ENCODE measurements around the gene PPP1R13B.
A peak's percentile ranks its signal among the peaks of the same experiment; 100 is the strongest.

PPP1R13B gene

DNA sequence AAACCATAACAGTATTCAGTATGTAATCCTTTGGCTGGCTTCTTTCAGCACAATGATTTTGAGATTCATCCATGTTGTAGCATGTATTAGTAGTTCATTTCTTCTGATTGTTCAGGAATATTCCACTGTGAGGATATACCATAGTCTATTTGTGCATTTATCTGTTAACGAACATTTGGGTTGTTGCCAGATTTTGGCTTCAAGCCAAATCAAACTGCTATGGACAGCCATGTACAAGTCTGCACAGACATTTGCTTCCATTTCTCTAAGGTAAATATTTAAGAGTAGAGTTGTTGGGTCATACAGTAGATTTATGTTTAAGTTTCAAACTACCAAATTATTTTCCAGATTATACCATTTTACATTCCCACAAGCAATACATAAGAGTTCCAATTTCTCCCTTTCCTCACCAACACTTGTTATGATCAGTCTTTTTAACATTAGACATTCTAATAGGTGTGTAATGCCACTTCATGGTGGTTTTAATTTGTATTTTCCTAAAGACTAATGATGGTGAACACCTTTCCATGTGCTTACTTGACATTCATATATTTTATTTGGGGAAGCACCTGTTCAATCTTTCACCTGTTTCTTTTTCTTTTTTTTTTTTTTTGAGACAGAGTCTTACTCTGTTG lies 75.2 kb downstream of the PPP1R13B start:
- no peak for DNase-seq

DNA sequence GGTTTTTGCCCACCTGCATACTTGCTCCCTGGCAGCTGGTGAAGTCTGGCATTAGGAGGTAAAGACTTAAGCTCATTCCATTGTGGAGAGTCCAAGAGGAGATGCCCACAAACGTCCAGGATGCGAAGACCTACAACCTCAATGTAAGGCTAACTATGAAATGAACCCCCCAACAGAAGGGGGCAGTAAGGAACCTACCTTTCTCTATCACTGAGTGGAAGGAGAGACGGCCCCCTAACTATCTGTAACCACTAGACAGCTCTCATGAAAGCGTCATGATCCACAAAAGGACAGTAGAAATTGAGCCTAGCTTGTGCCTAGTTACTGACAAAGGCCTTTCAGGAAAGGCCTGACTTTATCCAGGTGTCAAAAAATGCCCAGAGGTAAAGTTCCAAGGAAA lies 76.5 kb downstream of the PPP1R13B start:
- no peak for DNase-seq

DNA sequence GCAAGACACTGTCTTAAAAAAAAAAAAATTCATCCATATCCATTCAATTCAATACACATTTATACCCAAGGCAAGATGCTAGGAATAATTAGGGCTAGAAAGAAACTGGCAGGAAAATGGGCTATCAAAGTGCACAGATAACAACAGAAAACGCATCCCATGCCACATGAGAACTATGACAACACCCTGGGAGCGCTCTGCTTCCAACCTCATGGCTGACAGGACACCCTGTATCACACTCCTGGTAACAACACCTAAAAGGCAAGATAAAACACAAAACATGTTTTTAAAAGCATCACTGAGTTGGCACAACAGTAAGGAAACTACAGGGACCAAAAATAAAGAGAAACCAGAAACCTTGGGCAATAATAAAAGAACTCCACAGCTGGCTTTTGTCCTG lies 76.9 kb downstream of the PPP1R13B start:
- no peak for DNase-seq

DNA sequence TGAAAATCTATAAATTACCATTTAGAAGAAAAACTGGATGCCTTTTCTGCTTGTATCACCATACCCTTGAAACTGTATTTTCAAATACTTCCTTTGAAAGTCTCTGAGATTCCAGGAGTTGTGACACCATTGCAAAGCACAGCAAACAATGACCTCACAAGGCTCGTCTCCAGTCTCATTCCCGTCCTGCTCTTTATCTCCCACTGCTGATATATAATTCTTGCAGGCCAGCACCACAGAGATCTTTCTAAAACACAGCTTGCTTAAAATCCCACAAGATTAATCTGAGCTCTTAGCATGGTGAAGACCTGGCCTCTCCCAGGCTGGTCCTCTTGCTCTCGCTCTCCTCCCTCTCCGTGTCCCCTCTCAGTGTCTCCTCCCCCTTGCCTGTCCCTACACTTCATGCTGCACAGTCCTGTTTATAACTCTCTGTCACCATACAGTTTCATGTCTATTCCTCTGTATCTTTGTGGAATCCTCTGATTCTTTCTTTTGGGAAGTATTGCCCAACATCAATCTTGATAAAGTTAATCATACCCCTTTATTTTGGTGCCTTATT lies 80.0 kb downstream of the PPP1R13B start:
- no peak for DNase-seq

DNA sequence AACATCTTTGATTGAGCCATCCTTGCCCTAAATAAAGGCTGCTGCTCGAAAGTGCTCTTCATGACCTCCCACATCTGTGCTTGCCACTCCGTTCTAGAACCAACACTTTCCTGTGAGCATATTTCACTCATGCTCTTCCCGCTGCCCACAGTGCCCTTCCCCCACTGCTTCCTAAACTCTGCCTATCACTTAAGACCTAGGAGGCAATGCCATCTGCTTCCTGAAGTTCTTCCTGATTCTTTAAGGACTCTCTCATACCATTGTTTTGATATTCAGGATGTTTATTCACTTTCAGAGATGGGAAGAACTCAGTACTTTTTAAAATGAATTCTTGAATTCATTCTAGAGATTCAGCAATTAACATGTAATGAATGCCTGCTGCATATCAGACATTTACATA lies 81.8 kb downstream of the PPP1R13B start:
- no peak for DNase-seq

DNA sequence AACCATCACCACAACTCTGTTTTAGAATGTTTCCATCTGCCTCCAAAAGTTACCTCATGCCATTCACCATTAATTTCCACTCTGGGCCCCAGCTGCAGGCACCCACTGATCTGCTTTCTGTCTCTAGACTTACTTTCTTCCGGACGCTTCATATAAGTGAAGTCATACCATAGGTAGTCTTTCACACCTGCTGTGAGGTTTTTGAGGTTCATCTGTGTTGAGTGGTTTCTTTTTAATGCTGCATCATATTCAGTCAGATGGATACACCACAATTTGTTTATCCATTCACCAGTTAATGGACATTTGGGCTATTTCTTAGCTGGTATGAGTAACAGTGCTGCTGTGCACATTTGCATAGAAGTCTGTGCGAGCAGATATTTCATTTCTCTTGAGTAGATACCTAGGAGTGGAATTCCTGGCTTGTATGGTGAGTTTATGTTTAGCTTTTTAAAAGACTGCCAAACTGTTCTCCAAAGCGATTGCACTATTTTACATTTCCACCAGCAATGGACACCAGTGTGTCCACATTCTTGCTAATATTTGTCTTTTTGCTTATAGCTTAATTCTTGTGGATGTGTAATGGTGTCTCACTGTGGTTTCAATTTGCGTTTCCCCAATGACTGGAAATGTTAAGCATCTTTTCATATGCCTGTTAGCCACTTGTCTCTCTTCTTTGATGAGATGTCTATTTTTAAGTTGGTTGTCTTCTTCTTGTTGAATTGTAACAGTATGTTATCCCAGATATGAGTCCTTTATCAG lies 83.5 kb downstream of the PPP1R13B start:
- no peak for DNase-seq

DNA sequence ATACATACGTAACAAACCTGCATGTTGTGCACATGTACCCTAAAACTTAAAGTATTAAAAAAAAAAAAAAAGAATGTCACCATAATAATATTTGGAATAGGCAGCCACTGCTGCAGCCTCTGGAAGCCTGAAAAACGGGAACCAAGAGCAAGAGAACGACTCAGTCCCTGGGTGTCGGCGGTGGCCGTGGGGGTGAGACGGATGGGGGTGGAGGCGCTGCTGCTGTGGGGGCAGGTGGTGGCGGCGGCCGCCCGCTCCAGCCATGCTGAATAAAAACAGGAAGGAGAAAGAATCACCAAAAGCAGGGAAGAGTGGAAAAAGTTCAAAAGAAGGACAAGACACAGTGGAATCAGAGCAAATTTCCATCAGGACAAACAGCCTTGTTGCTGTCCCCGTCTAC lies 84.8 kb downstream of the PPP1R13B start:
- peak; percentile 14 to 31 (median 29) for DNase-seq

DNA sequence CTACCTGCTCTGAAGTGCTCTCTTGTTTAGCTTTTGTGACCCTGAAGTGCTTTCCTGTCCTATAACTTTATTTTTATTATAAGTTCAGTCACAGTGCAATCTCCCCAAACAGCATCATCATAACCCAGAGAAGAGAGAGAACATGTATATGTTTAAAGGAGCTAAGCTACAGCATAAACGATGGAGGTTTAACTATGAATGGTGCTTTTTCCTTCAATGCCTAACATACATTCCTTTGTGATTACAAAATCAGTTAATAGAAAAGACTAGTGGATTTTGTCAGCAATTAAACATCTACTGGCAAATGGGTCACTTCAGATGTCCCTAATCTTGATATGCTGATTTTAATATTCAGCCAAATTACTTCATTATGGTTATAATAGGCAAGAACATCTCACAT lies 85.3 kb downstream of the PPP1R13B start:
- no peak for DNase-seq

DNA sequence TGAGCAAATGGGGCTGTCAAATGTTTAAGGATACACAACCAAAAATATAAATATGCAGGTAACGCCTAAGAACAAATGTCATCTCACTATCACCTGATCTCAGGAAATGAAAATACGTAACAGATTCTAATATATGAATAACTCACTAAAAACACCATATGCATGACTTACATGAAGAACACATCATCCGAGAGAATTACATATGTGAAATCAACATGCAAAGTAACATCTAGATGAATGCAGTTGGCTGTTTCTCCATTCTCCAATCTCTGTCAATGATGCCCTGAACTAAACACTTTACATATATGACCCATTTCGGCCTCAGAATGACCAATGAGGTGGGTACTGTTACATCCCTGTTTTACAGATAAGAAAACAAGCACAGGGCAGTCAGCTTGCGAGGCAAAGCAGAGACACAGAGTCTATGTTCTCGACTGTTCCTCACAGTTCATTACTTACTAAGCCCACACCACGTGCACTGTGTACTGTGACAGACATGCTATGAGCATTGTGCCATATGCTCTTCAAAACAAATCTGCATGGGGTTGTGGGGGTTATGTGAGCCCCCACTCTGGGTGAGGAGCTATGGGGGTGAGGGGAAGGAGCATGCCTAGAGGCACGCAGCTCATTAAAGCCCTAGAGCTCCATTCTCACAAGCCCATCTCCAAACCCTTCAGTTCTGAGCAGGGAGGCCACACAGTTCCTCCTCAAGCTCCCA lies 89.2 kb downstream of the PPP1R13B start:
- no peak for DNase-seq

DNA sequence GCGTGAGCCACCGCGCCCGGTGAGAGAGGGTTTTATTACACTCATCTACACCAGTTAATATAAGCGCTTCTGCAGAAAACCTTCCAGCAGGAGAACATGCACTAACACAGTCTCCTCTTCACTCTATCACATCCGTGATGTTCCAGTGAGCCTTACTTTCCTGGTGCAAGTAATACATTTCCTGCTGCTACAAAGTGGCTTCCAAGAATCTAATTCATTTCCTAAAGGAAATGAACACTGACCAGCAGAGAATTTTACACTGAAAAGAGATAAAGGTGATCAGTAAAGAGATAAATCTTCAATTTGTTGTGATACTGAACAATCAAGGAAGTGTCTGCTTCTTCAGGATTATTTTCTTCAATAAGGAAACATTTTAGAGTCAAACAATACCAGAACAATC lies 92.3 kb downstream of the PPP1R13B start:
- DNase-seq = no peak

DNA sequence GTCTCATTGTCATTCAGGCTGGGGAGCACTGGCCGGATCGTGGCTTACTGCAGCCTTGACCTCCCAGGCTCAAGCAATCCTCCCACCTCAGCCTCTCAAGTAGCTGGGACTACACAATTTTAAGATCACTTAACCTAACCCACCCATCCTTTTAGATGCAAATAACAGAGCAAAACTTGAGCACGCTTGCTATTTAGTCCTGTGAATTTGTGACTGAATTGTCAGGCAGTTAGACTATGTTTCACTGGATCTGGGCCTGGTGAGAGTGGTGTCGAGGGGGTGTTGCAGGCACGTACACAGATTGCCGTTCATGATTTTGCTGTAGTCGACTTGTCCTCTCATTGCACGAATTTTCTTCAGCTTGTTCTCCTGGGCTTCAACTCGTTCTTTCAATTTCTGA lies 93.6 kb downstream of the PPP1R13B start:
- DNase-seq = no peak

DNA sequence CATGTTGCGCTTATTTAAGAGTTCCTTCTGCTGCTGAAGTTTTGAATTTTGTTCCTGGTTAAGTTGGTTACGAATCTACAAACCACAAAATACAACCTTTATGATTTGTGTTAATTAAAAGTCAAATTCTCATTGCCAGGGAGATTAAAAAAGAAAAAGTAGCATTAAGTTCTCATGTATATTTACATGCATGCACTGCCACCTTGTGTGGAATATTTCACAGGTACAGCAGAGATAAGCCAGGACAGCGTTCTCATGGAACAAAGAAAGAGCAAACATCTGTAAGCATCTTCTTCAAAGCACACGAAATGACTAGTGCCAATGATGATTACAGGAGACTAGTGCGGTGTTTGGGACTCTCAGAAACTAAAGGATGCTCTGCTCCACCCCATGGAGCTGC lies 97.5 kb downstream of the PPP1R13B start:
- DNase-seq = peak in 1 of 3 donors; percentile 9

DNA sequence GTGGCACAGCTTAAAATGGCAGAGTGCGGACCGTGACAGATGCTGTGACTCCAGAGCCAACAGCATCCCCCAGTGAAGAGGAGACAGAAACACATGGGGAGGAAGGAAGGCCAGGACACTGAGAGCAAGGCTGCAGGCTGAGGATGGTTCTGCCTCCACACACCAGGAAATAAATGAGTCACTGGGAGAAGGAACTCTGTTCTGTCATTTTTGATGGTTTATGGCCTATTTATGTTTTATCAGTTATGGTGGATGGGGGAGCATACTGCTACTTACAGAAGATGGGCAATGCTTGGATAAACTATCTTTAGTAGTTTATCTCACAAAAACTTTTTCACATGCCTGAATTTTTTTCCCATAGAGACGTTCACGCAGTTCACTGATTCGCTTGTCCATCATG lies 97.9 kb downstream of the PPP1R13B start:
- DNase-seq = peak in 1 of 3 donors; percentile 16

DNA sequence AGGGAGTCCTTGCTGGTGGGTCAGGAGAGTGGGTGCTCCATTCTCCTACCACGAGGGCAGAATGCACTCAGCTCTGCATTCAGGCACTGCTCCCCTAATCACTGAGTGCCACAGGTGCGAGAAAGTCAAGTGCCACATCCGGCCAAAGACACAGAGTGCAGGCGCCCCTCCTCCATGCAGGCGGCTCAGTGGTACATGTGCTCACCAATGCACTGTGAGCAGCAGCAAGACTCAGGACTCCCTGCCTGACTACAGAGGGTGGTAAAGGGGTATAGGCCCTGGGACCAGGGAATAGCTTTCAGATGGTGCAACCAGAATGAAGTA lies 98.9 kb downstream of the PPP1R13B start:
- peak in 1 of 3 donors; percentile 6 for DNase-seq

DNA sequence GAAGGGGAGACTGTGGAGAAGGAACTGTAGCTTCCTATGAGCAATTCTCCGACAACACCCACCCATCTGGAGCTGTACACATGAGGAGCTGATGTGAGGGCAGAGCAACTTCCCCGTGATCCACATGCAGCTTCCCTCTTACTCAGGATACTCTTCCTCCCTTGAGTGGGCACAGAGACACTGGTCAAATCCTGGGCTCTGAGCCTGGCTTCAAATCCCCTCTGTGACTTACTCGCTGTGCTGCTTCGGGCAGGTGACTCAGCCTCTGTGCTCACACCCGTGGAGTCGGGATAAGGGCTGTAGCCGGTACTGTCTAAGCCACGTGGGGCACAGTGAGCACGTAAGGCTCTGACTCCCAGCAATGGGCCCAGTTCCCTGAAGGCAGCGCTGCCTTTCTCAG lies 100.7 kb downstream of the PPP1R13B start:
- peak; percentile 71 to 80 (median 74) for DNase-seq

DNA sequence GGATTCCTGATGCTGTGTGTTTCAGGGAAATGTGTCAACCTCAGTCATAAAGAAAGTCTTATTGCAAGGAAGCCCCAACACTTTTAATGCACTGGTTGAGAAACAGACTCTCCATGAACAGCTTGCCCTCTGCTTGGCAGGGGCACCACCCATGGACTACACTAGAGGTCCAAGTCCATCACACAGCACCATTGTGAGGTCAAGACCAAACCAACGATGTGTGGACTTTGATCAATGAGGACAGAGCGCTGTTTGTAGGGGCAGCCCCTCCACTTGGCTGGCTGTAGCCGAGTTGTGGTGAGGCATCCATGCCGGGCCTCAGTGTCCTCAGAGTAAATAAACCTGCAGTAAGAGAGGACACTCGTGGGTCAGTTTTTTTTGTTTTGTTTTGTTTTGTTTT lies 102.0 kb downstream of the PPP1R13B start:
- DNase-seq = no peak

DNA sequence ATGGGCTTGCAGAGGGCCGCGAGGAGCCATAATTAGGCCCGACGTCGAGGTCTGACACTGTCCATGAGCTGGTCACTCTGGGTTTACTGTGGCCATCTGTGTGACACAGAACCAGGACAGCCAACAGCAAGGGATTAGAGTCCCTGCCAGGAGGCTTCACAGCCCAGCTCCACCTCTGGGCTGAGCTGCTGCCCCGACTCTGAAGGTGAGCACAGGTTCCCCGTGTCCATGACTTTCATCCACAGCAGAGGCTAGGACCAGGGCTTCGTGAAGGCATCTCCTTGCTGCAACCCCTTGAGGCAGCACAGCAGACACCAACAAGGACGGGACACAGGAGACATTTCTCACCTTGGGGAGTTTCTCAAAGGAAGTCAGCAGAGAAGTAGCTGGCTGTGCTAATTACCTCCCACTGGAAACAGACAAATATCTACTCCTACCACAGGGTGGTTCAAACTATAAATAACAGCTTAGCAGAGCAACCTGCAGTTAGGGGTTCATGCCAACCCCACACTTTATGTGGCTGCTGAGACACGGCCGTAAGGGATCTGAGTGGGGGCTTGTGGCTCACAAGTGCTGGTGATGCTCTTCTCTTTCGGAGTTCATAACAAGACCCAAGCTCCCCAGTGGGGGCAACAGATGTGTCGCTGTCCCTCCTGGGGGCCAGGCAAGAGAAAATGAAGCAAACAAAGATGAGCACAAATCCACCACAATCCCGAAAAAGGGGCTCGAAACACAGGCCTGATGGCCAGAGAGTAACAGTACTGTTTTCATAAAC lies 102.6 kb downstream of the PPP1R13B start:
- DNase-seq = no peak

DNA sequence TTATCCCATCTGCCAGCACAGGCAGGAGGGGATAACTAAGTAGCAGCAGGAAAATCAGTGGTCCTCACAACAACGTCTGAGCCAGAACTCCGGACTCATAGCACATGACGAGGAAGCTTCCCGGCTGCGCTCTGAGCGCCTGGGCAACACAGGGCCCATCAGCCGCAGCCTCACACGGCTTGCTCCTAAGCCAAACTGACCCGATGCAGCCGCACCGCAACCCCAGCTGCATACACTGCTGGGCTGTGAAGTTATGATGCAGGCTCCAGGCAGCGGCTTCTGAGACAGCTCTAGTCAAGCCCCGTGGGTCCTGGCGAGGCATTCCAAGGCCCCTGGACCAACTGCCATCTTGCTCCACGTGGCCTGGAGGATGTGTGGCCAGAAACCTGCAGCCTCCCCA lies 103.7 kb downstream of the PPP1R13B start:
- DNase-seq = no peak

DNA sequence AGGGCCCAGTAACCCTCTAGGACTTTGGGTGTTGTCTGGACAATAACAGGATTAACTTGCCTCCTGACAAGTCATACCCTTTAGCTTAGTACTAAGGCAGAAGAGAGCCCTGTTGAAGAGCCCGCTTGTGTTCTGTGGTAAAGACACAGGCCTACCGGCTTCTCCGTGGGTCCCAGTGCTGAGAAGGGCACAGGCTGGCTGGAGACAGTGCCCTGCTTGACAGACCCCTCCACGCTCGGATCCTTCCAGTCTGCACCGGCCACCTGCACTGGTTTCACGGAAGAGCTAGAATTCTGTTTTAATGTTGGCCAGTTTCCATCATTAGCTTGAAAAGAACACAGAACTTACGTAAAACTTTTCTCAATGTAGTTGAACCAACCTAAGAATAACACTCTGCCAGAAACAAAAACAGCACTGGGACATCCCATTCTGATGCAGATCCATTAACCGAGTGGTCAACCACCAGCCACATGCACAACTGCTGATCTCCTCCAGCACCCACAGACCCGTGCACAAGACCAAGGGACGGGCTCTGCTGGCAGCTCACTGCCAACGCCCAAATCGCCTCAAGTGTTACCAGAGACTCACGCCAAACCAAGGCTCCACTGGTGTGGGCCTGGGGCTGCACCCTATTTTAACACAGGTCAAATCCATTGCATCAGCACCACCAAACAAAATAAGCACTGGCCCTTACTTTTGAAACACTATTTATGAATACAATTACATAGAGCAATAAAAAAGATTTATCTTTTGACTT lies 104.7 kb downstream of the PPP1R13B start:
- no peak for DNase-seq

DNA sequence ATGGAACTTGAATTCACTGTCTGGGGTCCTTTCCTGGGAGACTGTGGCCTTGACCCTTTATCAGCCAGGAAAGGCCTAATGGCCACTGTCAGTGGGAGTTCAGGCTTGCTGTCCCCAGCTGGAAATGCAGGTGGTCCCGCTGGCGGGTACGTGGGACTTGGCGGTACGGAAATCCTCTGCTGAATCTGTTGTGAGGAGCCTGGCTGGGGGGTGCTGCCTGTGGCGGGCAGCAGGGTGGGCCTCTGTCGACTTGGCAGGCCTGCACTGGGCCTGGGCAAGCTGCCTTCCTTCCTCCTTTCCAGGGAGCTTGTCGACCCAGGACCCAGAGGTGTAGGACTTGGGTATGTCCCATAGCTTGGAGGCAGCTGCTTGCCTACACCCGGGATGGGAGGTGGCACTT lies 105.5 kb downstream of the PPP1R13B start:
- DNase-seq = no peak

DNA sequence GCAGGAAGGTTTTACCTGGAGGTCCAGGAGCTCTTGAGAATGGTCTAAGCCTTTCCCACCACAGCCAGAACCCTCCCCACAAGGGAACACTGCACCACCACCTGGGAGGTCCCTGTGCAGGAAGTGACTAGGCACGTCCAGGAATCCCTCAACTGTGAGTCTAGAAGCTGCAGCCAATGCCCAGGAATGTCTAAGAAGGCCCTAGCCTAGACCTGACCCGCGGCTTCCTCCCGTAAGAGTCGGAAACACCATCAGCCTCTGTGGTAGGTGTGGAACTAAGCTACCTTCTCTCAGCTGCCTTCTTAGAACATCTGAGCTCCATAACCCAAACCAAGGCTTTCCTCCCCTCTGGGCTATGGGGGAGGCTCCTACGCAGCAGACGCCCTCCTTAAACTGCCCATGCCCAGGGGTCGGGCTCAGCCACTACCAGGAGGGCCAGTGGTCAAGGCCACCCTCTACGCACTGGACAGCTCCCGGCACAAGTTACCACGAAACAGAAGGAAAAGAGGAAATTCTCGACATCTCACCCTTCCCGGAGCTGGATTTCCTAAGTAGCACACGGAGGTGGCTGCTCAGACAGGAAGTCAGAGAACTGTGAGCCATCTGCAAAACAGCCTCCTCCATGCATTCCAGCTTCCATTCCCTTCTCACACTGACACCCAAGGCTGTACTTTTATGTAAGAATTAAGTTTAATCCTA lies 106.2 kb downstream of the PPP1R13B start:
- peak; percentile 29 to 41 (median 30) for DNase-seq
